Uterus (tissue), 4 donors: ENCODE measurements around the gene ST6GALNAC3. TPM values are rescaled to one million over a fixed set of nuclear protein-coding genes. Genes with fewer than 3 reads are reported as not detected.
A peak's percentile ranks its signal among the peaks of the same experiment; 100 is the strongest.

Experiments used
- DNase-seq, 2 donors: peaks; one replicate each; pipeline ENCODE4 v3.0.0-alpha.2; 2019 to 2020
- H3K27ac ChIP-seq, 2 donors: fragments of 200-600 bp; sonication (generic); 1 replicate in 1 of 2; 2 replicates in 1 of 2; pipeline ENCODE4 v1.5.1; 2016 to 2018
- H3K27me3 ChIP-seq, 2 donors: fragments of 200-600 bp; sonication (generic); one replicate each; pipeline ENCODE4 v1.5.1; 2018 to 2019; ENCODE audit warnings: control low read depth in 1 of 2
- H3K36me3 ChIP-seq, 2 donors: fragments of 200-600 bp; sonication (generic); one replicate each; pipeline ENCODE4 v1.5.1; 2019; ENCODE audit warnings: control low read depth in 1 of 2
- H3K4me1 ChIP-seq, 2 donors: fragments of 200-600 bp; sonication (generic); one replicate each; pipeline ENCODE4 v1.5.1; 2018 to 2019; ENCODE audit warnings: control low read depth in 1 of 2
- H3K4me3 ChIP-seq, 2 donors: fragments of 200-600 bp; sonication (generic); 1 replicate in 1 of 2; 2 replicates in 1 of 2; pipeline ENCODE4 v1.5.1; 2018 to 2019; ENCODE audit warnings: mild to moderate bottlenecking in 1 of 2
- H3K9me3 ChIP-seq, 2 donors: fragments of 200-600 bp; sonication (generic); one replicate each; pipeline ENCODE4 v1.5.1; 2019; ENCODE audit warnings: control low read depth in 1 of 2
- CTCF ChIP-seq, 4 experiments: fragments of 200-600 bp in 2 of 4; fragments of 450-650 bp in 2 of 4; sonication (generic) in 2 of 4; IDR thresholded peaks; one replicate each; pipeline ENCODE4 v1.5.1; 2016 to 2019; ENCODE audit warnings: antibody characterized with exemption in 4 of 4, mild to moderate bottlenecking in 2 of 4, moderate library complexity in 1 of 4
- POLR2A ChIP-seq, 2 donors: fragments of 450-650 bp; IDR thresholded peaks; one replicate each; pipeline ENCODE4 v1.6.1; 2016; ENCODE audit warnings: antibody characterized with exemption in 2 of 2, mild to moderate bottlenecking in 1 of 2, moderate library complexity in 1 of 2
- intact Hi-C: fragments of 100-400 bp; cut with DNase I; formaldehyde crosslinking; loops from one replicate; pipeline ENCODE4 v1.15.1; 2023; ENCODE audit warnings: low total_unique reads
- total RNA-seq, 4 donors: library from RNA; depleted of rRNA in 3 of 4; stranded (reverse); fragments of >200 nt in 3 of 4; gene quantifications; one replicate each; pipeline versions ENCODE4 v1.1.0 to v1.2.4, GENCODE V29; 2014 to 2023
- donor health status: DM: yes; HTN: yes; CAD: no.

ST6GALNAC3 gene
- total RNA-seq, 4 donors from 2014 or later: 6.7 to 43.4 (median 21.1) TPM

- Histone ChIP-seq H3K9me3 (no peaks in the 10 kb centered on the region), H3K27me3 (no peaks in the 10 kb centered on the region), H3K4me1 (no peaks in the 10 kb centered on the region), H3K36me3 (no peaks in the 10 kb centered on the region), H3K4me3 (no peak overlapping the region), H3K27ac (no peak overlapping the region)
- TF ChIP-seq POLR2A (IDR thresholded peaks at IDR 0.05) (no peak), CTCF (IDR thresholded peaks at IDR 0.05) (no peak)
- DNase-seq: no peak
- intact Hi-C loops: no loop called here
Measured at GRCh38 chr1:76314730-76315129, 240.2 kb downstream of the ST6GALNAC3 start.

- no peak for TF ChIP-seq CTCF (IDR thresholded peaks at IDR 0.05)
- TF ChIP-seq POLR2A (IDR thresholded peaks at IDR 0.05): no peak
- no peaks in the 10 kb centered on the region for H3K4me1 ChIP-seq
- intact Hi-C loops: no loop called here
- no peaks in the 10 kb centered on the region for H3K9me3 ChIP-seq
- H3K36me3 ChIP-seq: no peaks in the 10 kb centered on the region
- DNase-seq: no peak
- no peak overlapping the region for H3K27ac ChIP-seq
- H3K27me3 ChIP-seq: no peaks in the 10 kb centered on the region
- no peak overlapping the region for H3K4me3 ChIP-seq
Measured at GRCh38 chr1:76317299-76317900, 242.9 kb downstream of the ST6GALNAC3 start.

- H3K36me3 ChIP-seq: no peaks in the 10 kb centered on the region
- no peaks in the 10 kb centered on the region for H3K27me3 ChIP-seq
- TF ChIP-seq POLR2A (IDR thresholded peaks at IDR 0.05): no peak
- peak; percentile 50 to 62 (median 58) for TF ChIP-seq CTCF (IDR thresholded peaks at IDR 0.05)
- H3K27ac ChIP-seq: no peak overlapping the region
- no peak for DNase-seq
- H3K4me3 ChIP-seq: no peak overlapping the region
- no peaks in the 10 kb centered on the region for H3K9me3 ChIP-seq
- H3K4me1 ChIP-seq: no peaks in the 10 kb centered on the region
- intact Hi-C loops: no loop called here
Measured at GRCh38 chr1:76330991-76331603, 256.6 kb downstream of the ST6GALNAC3 start.

GRCh38 chr1:76335882-76336281 lies 261.3 kb downstream of the ST6GALNAC3 start:
- no peak for TF ChIP-seq POLR2A (IDR thresholded peaks at IDR 0.05)
- no peak for TF ChIP-seq CTCF (IDR thresholded peaks at IDR 0.05)
- no peaks in the 10 kb centered on the region for H3K36me3 ChIP-seq
- no peak for DNase-seq
- H3K4me1 ChIP-seq: no peaks in the 10 kb centered on the region
- H3K4me3 ChIP-seq: no peak overlapping the region
- no peak overlapping the region for H3K27ac ChIP-seq
- intact Hi-C loops: no loop called here
- no peaks in the 10 kb centered on the region for H3K27me3 ChIP-seq
- no peaks in the 10 kb centered on the region for H3K9me3 ChIP-seq

- H3K4me3 ChIP-seq: no peak overlapping the region
- no peak overlapping the region for H3K27ac ChIP-seq
- no peak for TF ChIP-seq POLR2A (IDR thresholded peaks at IDR 0.05)
- no peak for TF ChIP-seq CTCF (IDR thresholded peaks at IDR 0.05)
- H3K9me3 ChIP-seq: no peaks in the 10 kb centered on the region
- intact Hi-C loops: no loop called here
- H3K36me3 ChIP-seq: no peaks in the 10 kb centered on the region
- no peaks in the 10 kb centered on the region for H3K4me1 ChIP-seq
- peak in 1 of 2 donors; percentile 26 for DNase-seq
- H3K27me3 ChIP-seq: no peaks in the 10 kb centered on the region
Measured at GRCh38 chr1:76336931-76337371, 262.4 kb downstream of the ST6GALNAC3 start.
